GM18873 (cell line): ENCODE measurements around the gene ARSG.

Experiments
- ATAC-seq: cut with Tn5 transposase; IDR thresholded peaks from one replicate; pipeline ENCODE4 v1.9.1; 2021; ENCODE audit warnings: mild to moderate bottlenecking, moderate library complexity, moderate number of reproducible peaks; ENCODE audit not compliant: unreplicated experiment, low FRiP score

The ARSG gene

GRCh38 chr17:68441070-68441770, 149.9 kb downstream of the ARSG start:
- ATAC-seq, result no peak

- no peak for ATAC-seq
Measured at GRCh38 chr17:68443972-68444464, 152.7 kb downstream of the ARSG start.

- no peak for ATAC-seq
Measured at GRCh38 chr17:68445671-68446070, 154.4 kb downstream of the ARSG start.

GRCh38 chr17:68446626-68447041, 155.3 kb downstream of the ARSG start:
- ATAC-seq, result no peak

- no peak for ATAC-seq
Measured at GRCh38 chr17:68449021-68449739, 157.9 kb downstream of the ARSG start.

- ATAC-seq, result no peak
Measured at GRCh38 chr17:68450391-68450790, 159.1 kb downstream of the ARSG start.

GRCh38 chr17:68450801-68451200, 159.5 kb downstream of the ARSG start:
- no peak for ATAC-seq

- ATAC-seq, result no peak
Measured at GRCh38 chr17:68451670-68452354, 160.5 kb downstream of the ARSG start.

GRCh38 chr17:68452724-68453290, 161.5 kb downstream of the ARSG start:
- no peak for ATAC-seq

GRCh38 chr17:68453991-68454665, 162.8 kb downstream of the ARSG start:
- ATAC-seq, result no peak

GRCh38 chr17:68455901-68456338, 164.6 kb downstream of the ARSG start:
- ATAC-seq, result no peak

GRCh38 chr17:68456339-68457167, 165.3 kb downstream of the ARSG start:
- ATAC-seq, result no peak

GRCh38 chr17:68457168-68457538, 165.9 kb downstream of the ARSG start, which contains the start of gene WIPI1:
Gene WIPI1, minus strand, starts transcription at chr17:68457496. Its CDS starts 75 bp downstream, at chr17:68457421.
- peak; percentile 20 for ATAC-seq

- peak; percentile 61 for ATAC-seq
Measured at GRCh38 chr17:68457539-68458259, 166.4 kb downstream of the ARSG start.

GRCh38 chr17:68458260-68459036, 167.2 kb downstream of the ARSG start:
- ATAC-seq, result no peak

GRCh38 chr17:68459037-68459639, 167.8 kb downstream of the ARSG start:
- peak; percentile 26 for ATAC-seq

- no peak for ATAC-seq
Measured at GRCh38 chr17:68460146-68460545, 168.9 kb downstream of the ARSG start.

- no peak for ATAC-seq
Measured at GRCh38 chr17:68460715-68461114, 169.4 kb downstream of the ARSG start.
